GM19240 (cell line): ENCODE results near the gene FAM83G.
"Not testable (repeated sequence)": the region's sequence is repeated elsewhere in the genome, so short reads cannot be mapped to it uniquely, and the experiment has no call there.

Experiments
- DNase-seq: peaks from one replicate; pipeline ENCODE4 v3.0.0; 2011; ENCODE audit warnings: low spot score; ENCODE audit not compliant: insufficient read length

The FAM83G gene

DNA sequence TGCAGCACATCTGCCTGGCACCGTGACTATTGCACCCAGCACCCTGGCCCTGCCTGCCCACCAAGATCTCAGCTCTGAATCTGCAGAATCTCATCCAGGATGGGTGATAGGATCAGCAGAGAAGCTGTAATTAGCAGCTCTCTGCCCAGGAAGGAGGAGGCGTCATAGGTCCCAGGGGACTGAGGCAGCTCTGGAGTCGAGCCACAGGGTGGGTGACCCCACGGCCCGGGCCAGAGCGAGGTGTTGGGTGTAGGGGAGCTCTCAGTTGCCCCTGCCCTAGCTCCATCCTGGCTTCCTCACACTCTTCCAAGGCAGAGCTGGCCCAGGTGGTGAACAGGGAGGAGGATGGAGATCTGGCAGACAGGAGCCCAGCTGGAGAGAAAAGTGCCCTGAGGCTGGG, 18.2 kb upstream of the FAM83G start:
- no peak for DNase-seq

DNA sequence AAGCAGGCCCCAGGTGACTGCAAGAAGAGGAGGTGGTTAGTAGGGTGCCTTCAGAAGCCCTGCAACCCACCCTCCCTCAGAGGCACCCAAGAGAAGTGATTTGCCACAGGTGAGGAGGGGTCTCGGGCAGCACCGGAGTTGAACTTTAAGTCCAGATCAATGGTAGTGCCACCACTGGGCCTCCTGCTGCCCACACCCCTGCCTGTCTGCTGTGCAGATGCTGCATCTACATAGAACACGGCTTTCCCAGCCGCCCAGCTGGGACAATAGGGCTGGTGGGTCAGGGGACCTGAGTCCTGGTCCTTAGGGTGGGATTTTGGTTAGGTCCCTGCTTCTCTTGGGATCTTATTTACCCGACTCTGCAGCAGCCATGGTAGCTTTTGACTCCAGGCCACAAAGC, 17.6 kb upstream of the FAM83G start:
- no peak for DNase-seq

DNA sequence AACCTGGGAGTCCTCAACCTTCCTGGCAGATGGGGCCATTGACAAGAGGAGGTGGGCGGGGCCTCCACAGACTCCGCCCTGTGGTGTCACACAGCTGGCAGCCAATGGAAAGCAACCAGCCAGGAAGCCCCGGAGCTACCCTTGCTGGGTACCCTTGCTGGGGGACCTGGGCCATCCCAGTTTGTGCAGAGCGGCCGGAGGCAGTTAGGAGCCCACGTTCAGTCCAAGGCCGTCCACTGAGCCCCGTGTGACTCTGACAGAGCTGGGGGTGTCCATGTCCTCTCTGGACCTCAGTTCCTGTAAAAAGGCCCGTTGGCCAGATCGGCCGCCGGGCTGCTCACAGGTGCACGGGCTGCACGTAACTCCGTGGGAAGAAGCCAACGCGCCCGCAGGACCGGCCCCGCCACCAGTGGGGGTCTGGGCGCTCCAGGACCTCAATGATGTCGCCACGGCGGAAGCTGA, 17.1 kb upstream of the FAM83G start:
- DNase-seq: no peak

DNA sequence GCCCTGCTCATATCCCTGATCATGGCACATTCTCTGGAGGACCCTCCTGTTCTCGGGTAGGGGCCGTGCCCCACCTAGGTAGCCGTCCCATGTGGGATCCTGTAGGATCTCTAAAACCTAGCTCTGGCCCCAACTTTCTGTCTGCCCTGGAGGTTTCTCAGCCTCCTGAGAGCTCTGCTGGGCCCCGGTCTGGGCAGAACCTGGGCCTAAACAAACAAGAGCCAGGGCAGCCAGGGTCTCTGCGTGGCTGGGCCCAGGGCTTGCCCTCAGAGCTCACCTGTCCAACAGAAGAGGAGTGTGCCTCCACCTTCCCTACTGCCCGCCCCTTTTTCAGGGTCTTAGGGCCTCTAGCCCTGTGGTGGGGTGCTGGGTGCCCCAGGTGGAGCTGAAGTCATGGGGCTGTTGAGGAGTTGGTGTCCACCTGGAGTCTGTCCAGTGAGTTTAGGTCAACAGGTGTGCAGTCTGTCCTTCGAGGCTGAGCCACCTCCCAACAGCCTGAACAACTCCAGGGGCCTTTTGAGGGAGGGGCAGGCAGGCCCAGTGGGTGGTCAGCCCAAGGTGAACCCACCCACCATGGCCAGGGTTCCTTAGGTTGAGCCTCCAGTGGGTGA, 16.6 kb upstream of the FAM83G start:
- DNase-seq: not testable (repeated sequence)

DNA sequence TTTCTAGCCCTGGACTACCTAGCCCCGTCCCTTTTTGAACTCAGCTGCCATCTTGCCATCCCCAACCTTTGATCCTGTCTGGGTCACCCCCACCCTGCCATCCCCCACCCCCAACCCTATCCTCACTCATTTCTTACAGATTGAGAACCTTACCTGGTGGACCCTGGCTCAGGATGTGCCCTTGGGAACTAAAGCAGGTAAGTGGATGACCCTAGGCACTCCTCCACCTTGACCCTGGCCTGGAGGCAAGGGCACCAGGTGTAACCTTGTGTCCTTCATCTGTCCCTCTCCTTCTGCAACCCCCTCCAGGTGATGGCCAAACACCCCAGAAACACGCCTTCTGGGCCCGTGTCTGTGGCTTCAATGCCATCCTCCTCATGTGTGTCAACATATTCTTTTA, 15.5 kb upstream of the FAM83G start:
- DNase-seq: no peak

DNA sequence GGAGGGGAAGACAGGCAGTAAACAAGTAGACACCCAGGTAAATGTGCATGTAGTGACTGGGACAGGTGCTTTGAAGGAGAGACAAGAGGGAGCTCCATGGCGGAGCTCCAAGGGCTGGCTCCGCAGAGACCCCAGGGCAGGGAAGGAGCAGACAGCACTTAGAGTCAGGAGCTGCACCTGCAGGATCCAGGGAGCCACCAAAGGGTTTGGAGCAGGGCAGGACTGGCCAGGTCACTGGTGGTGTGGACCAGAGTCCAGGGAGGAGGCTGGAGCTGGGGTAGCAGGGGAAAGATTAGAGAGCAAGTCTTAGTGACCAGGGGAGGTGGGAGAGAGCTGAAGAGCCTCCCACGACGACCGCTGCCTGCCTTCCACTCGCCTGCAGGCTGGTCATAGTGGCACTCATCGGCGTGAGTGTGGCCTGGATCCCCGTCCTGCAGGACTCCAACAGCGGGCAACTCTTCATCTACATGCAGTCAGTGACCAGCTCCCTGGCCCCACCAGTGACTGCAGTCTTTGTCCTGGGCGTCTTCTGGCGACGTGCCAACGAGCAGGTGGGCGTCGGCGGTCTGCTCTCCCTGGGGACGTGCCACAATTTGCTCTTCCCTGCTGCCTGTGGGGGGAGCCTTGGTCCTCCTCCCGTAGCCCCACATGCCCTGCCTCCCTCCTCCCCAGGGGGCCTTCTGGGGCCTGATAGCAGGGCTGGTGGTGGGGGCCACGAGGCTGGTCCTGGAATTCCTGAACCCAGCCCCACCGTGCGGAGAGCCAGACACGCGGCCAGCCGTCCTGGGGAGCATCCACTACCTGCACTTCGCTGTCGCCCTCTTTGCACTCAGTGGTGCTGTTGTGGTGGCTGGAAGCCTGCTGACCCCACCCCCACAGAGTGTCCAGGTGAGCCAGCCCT, 14.7 kb upstream of the FAM83G start:
- DNase-seq: no peak

DNA sequence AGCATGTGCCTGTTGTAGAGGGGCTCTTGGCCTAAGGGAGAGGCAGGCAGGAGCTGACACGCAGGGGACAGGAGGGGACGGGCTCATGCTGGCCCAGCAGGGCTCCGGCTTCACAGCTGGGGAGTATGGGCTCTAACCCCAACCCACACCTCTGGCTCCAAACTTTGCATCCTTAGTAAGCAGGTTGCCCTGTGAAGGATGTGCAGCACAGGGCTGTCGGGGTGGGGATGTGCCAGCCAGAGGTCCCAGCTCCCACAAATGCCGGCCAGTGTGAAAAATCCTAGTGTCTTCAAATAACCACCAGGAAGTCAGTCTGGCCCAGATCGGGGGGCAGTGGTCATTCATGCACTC, 14.0 kb upstream of the FAM83G start:
- no peak for DNase-seq

DNA sequence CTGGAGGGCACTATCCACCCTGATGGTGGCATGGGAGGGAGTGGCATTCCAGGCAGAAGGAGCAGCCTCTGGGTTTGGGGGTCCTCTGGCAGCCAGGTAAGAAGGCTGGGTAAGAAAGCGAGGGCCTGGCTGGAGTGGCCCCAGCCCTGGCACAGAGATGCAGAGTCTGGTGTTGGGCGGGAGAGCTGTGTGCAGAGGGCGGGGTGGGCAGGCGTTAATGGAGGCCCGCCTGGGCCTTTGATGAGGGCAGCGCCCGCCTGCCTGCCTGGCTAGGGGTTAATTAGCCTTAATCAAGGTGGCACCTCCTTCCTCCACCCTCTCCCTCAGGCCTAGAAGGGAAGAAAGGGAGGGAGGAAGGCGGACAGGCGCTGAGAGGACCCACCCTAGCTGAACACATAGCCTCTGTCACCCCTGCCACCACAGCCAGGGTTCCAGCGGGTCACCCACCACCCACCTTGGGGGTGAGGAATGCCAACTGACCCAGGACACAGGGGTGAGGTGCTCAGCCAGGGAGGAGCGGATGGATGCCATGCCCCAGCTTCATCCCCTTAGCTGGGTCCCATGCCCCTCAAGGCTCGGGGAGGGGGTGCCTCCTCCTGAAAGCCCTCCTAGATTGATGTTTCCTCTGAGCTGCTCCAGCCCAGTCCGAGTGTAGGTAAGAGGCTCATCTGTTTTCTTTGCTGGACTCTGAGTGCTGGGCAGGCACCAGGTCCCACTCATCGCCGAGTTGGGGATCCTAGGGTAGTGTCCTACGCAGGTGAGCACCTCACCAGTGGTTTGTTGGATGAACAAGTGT, 13.4 kb upstream of the FAM83G start:
- no peak for DNase-seq

DNA sequence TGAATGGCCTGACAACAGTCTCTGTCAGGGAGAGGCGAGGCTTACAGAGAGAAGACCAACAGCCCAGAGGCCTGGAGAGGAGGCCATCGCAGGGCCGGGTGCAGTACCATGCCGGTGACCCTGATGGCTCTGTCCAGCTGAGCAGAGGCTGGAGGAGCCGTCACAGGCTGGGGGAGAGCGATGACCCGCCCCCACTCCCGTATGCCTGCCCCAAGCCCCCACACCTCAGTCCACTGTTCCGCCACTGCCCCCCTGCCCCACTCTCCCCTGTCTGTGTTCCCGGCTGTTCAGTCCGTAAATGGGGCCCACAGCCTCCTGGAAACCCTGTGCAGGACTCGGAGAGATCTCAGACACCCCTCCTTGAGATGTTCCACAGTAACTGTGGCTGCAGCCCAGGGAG, 12.8 kb upstream of the FAM83G start:
- DNase-seq: no peak

DNA sequence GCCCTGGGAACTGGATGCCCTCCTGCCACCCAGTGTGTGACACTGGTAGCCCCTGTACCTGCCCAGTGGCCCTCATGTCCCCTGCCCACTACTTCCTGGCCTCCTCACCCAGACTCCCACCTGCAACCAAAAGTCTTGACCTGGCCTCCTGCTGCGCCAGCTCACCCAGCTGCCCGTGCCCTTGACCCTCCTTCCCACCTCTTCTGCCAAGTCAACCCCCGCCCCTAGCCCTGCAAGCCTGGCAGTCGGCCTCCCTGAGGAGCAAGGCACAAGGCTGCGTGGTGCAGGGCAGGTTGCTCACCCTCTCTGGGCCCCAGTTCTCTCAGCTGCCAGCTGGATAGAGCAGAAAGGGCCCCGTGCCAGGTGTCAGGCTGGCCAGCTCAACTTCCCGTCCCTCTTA, 12.3 kb upstream of the FAM83G start:
- DNase-seq: no peak

DNA sequence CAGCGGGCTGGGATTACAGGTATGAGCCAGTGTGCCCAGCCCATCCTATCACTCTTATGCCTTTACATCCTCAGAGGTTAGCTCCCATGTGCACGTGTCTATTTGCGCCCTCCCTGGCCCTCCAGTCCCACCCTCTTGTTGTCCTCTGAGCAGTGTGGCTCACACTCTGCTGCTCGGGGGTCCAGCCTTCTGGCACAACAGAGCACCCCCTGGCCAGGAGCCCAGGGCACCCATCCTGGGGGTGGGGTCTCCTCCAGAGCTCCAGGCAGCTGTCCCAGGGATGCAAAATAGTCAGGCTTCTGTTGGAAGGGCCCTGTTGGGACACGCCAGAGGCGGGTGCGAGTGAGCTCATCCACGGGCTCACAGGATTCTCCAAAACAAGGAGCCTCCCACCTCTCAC, 11.7 kb upstream of the FAM83G start:
- no peak for DNase-seq

DNA sequence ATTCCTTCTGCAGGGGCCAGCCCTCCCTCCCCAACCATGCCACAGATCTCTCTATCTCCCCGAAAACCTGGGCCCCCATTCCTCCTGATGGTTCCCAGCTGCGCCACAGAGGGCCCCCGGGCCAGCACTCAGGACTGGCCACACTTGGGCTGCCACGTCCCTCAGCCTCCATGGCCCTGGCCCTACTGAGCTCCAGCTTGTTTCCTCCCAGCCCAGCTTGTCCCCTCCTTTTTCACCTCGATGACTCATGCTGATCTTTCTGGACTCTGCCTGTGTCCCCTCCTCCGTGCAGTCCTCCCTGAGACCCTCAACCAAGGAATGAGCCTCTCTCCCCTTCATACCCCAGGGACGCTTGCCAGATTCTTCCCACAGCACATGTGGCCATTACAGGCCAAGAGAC, 10.9 kb upstream of the FAM83G start:
- no peak for DNase-seq

DNA sequence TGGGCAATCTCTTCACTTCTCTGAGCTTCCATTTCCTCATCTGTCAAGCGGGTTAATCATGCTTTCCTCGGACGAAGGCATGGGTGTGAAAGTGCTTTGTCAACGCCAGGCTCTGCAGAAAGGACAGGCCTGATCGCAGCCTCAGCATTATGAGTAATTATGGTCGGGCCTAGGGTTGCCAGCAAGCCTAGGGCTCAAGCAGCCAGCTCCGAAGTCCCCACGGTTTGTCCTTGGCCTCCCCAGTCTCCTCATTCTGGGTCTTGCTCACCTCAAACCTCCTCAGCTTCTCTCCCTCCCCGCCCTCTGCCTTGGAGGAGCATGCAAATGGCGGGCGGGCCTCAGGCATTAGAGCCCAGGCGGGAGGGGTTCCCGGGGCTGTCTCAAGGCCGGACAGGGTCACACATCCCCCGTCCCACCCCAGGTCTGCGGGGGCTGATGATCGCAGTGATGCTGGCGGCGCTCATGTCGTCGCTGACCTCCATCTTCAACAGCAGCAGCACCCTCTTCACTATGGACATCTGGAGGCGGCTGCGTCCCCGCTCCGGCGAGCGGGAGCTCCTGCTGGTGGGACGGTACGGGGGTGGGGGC, 10.2 kb upstream of the FAM83G start:
- no peak for DNase-seq

DNA sequence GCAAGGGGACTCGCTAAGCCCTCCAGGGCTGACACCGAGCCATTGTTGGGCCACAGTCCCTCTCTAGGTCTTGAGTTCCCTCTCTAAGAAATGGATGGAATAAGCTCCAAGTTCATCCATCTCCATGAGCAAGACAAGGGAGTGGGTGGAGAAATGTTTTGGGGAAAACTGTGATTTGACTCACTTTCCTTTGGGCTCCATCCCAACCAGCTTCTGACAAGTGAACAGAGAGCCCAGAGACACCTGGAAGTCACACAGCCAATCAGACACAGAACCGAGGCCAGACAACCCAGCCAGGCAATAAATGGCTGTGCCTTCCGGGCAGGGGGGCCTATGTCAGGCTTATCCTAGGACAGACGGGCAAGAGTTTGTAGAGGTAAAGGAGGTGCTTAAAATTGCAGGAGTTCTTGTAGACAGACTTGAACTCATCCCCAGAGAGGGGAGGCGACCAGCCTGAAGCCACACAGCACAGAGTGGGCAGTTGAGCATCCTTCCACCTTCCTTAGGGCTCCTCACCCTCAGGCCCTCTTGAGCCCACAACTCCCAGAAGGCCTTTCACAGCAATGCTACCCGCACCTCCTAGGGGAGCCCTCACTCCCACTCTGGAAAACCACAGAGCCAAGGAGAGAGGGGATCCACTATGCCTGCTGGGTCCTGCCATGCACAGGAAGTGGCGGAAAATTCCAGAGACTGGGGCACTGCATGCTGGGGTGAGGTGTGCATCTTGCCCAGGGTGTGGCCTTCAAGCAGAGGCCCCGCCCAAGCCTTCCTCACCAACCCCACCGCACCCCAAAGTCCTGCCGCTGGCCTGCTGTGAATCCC, 9.5 kb upstream of the FAM83G start:
- no peak for DNase-seq

DNA sequence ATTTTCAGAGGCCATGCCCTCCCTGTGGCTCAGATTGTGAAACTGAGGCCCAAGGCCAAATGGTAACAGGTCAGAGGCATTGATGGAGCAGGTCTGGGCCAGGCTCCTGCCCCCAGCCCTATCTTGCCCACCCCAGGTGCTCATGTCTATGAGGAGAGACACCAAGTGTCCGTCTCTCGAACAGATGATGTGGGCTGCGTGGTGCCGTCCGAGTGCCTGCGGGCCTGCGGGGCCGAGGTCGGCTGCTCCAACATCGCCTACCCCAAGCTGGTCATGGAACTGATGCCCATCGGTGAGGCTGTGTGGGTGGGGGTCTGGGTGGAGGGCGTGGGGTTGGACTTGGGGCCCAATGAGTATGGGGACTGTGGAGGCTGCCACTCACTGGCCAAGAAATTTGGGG, 8.7 kb upstream of the FAM83G start:
- no peak for DNase-seq

DNA sequence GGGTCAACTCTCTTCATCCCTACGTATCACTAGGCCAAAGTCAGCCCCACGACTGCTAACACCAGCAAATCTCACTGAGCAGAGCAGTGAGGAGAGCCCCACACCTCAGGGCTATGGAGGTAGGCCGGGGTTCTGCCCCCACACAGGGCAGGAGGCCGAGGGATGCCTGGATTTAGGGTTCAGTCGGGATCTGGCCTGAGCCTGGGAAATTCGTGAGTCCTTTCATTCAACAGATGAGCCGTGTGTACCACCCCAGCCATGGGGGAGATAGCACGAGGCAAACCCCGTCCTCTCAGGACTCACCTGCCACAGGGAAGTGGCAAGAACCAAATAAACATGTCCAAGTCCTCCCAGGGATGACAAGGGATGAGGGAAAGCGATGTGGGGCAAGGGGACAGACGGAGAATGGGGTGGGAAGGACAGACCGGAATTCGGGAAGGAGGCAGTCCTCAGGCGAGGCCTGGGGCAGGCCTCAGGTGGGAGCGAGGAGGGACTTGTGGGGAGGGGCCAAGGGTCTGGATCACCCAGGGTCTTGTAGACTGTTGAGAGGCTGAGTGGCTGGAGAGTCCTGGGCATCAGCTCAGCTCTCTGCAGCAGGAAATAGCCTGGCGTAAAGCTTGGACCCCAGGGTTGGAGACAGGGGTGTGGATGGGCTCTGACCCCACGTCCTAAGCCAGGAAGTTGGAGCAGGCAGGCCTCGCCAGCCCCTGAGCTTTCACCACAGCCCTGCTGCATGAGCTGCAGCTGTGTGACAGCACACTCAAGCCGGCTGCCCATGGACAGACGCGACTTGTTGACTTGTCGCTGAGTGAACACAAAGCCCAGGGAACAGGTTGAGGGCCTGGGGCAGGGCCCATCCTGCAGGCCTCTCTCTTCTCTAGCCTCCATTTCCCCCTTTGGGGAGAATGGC, 7.9 kb upstream of the FAM83G start:
- no peak for DNase-seq

DNA sequence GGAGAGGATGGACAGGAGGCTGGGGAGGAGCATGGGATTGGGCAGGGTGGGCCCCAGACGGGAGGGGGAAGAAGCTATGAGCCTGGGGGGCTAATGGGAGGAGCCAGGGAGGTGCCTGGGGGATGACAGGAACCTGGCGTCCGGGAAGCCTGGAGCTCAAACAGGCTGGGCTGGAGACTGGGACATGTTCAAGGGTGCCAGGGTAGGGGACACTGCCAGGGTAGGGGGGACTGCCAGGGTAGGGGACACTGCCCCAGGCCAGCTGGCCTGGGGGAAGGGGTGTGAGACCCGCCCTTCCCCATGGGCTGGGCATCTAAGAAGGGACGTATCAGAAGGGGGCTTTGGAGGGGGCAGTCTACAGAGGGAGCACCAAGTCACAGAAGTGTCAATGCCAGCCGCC, 7.0 kb upstream of the FAM83G start:
- DNase-seq: no peak

DNA sequence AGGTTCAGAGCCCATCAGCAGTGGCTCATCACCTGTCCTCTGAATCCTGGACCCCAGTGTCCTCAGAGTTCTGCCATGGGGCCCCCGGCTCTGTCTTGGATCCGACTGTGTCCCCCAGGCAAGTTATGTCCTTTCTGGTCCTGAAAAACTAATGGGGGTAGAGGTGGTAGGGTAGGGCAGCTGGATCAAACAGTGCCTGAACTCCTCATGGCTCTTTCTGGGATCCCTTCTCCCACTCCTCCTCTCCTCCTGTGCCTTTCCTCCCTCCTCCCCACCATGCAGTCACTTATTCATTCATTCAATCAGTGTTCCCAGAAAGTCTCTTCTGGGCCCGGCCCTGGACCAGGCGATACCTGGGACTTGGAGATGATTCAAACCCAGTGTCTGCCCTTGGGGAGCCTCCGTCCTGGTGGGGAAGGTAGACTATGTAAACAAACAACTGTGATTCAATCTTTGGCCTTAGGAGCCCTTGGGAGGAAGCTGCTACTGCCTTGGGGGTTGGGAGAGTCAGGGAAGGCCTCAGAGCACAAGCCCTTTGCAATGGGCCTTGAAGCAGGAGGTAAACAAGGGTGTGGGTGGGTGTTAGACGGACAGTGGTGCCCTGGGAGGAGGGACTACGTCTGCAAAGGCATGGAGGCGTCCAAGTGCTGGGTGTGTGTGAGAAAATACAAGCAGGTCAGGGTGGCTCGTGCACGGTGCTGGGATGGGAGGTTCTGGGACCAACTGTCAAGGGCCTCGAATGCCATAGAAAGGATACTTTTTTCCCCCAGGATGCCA, 6.4 kb upstream of the FAM83G start:
- no peak for DNase-seq

DNA sequence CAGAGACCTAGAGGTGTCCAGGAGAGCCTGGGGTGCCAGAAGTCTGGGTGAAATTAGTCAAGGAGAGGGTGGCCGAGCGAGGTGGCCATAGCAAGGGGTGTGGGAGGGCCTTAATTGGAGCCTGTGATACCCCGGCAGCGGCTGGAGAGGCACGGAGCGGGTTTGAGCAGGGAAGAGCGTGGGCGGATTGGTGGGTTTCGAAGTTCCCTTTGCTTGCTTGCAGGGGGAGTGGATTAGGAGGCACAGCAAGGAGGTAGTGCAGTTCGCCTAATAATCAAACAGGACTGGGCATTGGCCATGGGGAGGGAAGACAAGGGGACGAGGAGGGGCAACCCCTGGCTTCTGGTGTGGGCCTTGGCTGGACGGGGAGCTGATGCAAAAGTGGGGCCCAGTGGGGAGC, 5.4 kb upstream of the FAM83G start:
- DNase-seq: no peak
